Measurements from ENCODE around the gene SCN5A.

DNA sequence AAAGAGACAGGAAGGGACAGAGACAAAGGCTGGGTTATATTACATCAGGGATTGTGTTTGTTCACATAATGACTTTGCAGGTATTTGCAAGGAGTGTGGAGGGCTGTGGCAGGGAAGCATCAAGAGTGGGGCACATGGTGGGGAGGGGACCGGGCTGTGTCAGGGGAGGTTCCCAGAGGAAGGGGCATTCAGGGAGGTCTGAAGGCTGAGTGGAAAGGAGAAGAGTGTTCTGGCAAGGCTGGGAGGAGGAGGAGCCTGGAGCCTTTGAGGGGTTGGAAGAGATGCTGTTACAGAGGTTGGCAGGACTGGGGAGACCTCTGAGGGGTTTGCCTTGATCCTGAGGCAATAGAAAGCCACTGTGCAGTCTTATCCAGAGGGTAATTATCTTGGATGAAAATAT, 103.9 kb downstream of the SCN5A start:
- no peak for TF ChIP-seq CTCF (IDR thresholded peaks at IDR 0.05)
- TF ChIP-seq POLR2A (IDR thresholded peaks at IDR 0.05), result no peak
